GM18868 (cell line): ENCODE results near the gene PRKG1.

Experiments used
- ATAC-seq: cut with Tn5 transposase; IDR thresholded peaks from one replicate; pipeline ENCODE4 v1.9.1; 2021; ENCODE audit warnings: mild to moderate bottlenecking, moderate library complexity; ENCODE audit not compliant: unreplicated experiment

The PRKG1 gene

DNA sequence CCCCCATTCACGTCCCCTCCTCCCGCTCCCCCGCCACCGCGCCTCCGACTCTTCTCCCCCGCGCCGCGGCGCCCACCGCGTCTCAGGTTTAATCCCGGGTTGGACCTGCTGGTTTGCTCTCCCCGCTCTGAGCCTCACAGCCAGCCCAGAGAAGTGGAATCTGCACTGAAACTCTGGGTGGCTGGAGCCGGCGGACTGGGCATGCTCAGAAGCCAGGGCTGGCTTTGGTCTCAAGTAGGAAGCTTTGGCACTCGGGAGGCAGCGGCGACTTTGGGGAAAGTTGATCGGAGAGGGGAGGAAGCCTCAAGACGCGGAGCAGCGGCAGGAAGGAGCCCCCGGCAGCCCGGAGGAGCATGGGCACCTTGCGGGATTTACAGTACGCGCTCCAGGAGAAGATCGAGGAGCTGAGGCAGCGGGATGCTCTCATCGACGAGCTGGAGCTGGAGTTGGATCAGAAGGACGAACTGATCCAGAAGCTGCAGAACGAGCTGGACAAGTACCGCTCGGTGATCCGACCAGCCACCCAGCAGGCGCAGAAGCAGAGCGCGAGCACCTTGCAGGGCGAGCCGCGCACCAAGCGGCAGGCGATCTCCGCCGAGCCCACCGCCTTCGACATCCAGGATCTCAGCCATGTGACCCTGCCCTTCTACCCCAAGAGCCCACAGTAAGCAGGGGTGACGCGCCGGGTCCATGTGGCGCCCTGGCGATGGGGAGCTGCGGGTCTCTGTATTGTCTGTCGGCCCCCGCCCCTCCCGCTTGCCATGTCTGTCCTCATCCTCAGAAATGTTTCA is at the start of gene PRKG1:
Gene PRKG1, plus strand, starts transcription at position 250 of the 791 bp plus-strand sequence.
- no peak for ATAC-seq

DNA sequence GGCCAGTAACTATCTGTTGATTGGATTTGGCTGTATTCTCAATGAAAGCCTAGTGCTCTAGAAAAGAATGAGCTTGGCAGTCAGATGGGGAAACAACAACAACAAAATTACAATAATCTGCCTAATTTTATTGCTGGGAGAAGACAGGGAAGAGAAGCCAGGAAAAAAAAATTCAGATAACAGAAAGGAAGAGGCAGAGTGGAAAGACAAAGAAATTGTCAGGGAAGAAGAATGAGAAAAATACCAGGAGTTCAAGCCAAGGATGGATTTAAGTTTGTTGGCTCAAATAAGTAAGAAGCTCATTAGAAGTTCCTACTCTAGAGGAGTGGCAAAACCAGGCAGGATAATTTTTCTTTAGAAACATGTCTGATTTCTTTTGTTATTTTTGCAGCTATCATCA is 45.9 kb upstream of the PRKG1 start:
- ATAC-seq, result no peak

GRCh38 chr10:51029172-51029641 is 45.1 kb upstream of the PRKG1 start:
- ATAC-seq, result no peak

DNA sequence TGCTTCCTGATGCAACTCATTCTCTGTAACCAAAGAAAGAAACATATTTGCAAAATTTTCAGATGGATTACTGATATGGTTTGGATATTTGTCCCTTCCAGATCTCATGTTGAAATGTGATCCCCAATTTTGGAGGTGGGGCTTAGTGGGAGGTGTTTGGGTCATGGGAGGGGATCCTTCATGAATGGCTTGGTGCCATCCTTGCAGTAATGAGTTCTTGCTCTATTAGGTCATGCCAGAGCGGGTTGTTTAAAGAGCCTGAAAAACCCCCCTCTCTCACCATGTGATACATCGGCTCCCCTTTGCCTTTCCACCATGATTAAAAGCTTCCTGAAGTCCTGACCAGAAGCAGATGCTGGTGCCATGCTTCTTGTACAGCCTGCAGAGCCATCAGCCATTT is 43.8 kb upstream of the PRKG1 start:
- no peak for ATAC-seq

DNA sequence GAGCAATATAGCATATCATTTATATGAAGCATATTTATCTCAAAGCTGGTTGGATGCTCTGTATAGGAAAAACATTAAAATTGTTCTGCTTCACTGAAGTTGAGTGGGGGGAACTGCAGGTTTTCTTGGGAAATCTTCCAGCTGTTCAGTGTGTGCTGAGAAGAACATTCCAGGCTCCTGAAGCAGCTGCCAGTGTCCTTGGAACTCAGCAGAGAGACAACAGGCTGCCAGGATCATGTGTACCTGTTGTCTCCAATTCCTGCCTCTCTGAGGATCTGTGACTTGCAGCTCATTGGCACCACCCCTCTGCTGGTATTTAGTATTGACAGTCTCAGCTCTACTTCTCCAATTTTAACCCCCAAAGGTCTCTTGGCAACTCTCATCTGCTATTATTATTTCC is 42.3 kb upstream of the PRKG1 start:
- no peak for ATAC-seq

- ATAC-seq, result no peak
Observed at GRCh38 chr10:51034769-51035168, 39.5 kb upstream of the PRKG1 start.

DNA sequence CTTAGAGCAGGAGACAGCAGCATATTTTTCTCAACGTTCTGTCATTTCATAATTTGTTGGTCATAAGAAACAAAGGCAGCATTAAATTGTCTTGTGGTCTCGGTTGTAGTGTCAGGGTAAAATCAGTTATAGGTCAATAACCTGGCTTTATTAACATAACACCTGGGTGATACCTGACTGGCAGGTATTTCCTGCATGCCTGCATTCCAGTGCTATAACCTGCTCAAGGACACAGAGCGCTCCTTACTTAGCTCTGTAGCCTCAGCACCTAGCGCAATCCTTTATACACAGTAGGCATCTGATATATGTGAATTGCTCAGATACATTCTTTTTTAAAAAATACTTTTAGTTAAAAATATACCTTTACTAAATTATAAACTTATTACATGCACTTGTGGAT is 38.9 kb upstream of the PRKG1 start:
- ATAC-seq, result no peak

GRCh38 chr10:51045871-51046270 is 28.4 kb upstream of the PRKG1 start:
- ATAC-seq, result no peak

GRCh38 chr10:51046654-51047053 is 27.6 kb upstream of the PRKG1 start:
- no peak for ATAC-seq

DNA sequence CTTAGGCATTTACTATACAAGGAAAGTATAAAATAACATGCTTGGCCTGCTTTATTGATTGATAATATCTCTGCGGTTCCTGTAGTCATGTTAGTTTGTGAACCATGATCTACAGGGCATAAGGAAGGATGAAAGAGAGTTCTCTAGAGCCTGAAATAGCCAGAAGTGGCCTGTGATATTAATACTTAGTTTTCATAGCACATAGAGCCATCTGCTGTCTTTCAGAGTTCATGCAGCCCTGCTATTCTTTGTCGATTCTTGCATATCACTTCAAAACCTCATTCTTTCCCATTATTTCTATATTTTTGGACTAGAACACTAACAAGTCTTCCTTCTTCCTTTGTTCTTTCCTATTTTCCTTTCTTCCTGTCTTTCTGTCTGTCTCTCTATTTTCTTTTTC is 26.4 kb upstream of the PRKG1 start:
- no peak for ATAC-seq

DNA sequence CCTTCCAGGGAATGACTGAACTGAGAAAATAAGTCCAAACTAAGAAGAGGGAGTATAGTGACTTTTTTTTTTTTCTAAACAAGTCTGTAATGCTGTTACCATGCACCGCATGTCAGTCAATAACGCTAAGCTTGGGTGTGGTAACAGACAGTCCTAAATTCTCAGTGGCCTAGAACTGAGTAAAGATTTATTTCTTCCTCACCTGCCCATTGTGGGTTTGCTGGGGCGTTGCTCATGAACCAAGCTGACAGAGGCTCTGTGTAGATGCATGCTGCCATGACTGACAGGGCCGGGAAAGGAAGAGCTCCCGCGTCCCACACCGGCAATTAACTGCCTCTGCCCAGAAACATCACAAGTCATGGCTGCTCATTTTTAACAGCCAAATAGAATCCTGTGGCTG is 25.5 kb upstream of the PRKG1 start:
- ATAC-seq, result no peak

GRCh38 chr10:51052163-51052562 is 22.1 kb upstream of the PRKG1 start:
- ATAC-seq, result no peak

DNA sequence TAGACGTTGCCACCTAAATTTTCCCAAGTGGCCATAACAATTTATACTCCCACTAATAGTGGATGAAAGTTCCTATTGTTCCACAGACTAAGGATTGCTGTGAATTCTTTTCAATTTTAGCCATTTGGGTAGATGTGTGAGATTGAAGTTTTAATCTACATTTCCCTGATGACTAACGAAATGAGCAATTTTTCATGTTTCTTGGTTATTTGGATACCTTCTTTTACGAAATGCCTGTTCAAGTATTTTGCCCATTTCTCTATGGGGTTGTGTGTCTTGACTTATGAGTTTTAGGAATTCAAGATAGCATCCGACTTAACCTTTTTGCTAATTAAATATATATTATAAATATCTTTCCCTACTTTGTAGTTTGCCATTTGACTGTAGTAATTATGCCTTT is 16.4 kb upstream of the PRKG1 start:
- no peak for ATAC-seq

GRCh38 chr10:51063166-51063565 is 11.1 kb upstream of the PRKG1 start:
- no peak for ATAC-seq

- ATAC-seq, result peak; percentile 55
Observed at GRCh38 chr10:51063659-51064535, 10.4 kb upstream of the PRKG1 start.

DNA sequence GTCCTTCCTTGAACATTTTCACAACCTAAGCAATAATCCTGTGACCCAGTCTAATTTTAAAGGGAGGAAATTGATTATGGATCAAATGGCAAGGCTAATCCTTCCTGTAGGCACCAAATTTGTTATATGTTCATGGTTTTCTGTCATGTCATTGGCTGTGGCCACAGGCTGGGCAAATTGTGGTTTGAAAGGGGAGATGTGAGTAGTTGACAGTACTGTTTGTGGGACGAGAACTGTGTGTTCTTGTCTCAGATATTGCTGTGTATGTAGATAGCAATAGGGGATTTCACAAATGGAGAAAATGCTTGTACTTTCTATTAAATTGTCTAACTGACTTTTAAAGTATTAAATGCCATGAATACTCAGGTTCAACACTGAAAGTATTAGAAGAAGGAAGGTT is 8.1 kb upstream of the PRKG1 start:
- no peak for ATAC-seq

DNA sequence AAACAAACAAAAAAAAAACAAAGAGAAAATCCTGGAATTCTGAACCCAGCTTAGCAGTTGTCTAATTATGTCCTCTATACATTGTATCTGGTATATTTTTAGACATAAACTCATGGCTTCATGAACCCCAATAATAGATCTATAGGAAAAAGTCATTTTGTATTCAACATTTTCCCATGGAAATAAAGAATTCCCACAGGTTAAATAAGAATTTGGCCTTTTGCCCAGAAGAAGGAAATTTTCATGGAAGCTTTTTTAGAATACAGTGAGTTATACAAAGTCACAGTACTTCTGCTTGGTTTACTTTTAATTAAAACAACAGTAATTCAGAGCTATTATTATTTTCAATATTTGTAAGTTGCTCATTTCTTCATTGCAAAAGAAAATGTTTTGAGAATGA is 2.1 kb upstream of the PRKG1 start:
- no peak for ATAC-seq

- no peak for ATAC-seq
Observed at GRCh38 chr10:51072921-51073434, 1.3 kb upstream of the PRKG1 start.

GRCh38 chr10:51073453-51074237 is 642 bp upstream of the PRKG1 start:
- no peak for ATAC-seq

DNA sequence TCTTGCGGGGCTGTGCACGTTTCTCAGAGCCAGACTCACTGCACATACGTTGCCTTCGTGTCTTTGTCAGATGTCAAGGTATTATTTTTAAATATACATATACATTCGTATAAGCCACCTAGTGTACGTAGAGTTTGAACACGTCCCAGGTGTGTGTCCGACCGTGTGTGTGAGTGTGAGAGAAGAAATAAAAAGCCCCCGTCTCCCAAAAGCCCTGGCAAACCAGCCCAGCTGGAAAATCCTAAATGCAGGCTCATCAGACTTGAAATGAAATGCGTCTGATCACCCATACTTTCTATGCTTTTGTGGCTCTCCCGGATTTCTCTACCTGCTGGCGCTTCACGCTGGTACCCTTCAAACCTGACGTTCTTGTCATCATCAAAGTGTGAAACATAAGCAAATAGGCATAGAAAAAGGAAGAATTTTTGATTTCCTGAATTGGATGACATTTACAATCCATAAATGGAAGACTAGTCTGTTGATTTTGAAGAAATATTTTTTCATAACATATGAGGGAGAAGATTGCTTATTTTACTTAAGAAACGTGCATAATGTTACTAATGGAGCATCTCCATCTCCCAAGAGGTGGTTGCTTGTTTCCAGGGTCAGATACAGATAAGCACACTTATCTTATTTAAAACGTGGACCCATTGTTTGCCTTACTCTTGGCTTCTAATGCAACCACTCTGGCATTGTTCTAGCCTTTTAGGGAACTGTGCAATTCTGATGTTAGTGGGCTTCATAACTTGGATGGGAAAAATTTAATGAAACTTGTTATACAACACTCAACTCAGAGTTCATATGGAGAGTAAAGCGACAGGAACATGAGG is 971 bp downstream of the PRKG1 start:
- no peak for ATAC-seq
